Suprapubic skin (tissue), 3 donors: ENCODE data around the gene CRYBA1.

Experiments
- CTCF ChIP-seq, 2 donors: fragments of 200-600 bp in 1 of 2; fragments of 450-650 bp in 1 of 2; sonication (generic) in 1 of 2; IDR thresholded peaks; one replicate each; pipeline ENCODE4 v1.5.1; 2016 to 2019; ENCODE audit warnings: antibody characterized with exemption in 2 of 2, mild to moderate bottlenecking in 1 of 2, moderate library complexity in 1 of 2
- EP300 ChIP-seq: sonication (generic); formaldehyde crosslinking; IDR thresholded peaks from one replicate; pipeline ENCODE4 v1.6.1; 2017; ENCODE audit warnings: antibody characterized with exemption
- POLR2A ChIP-seq, 2 donors: fragments of 450-650 bp; IDR thresholded peaks; one replicate each; pipeline ENCODE4 v1.6.1; 2017; ENCODE audit warnings: antibody characterized with exemption in 2 of 2, mild to moderate bottlenecking in 2 of 2, moderate library complexity in 2 of 2

DNA sequence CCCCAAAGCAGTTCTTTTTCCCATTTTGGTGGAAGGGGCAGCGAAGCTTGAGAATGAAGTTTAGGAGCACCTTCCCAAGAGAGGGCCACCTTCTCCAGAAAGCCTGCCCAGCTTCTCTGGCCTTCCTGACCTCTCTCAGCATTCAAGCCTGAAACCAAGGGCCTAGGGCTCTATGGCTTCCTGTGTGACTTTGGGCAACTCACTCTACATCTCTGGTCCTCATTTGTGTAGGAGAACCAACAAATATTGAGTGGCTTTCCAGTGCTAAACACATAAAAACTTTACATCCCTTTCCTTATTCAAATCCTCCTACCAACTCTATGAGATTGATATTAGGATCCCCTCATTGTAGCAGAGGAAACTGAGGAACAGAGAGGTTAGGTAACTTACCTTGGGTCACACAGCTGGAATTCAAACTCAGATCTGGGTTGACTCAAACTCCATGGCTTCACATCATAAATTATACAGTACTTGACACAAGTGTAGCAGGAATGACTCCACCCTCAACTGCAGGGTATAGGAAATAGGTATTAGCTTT lies 34.5 kb upstream of the CRYBA1 start:
- no peak for TF ChIP-seq CTCF (IDR thresholded peaks at IDR 0.05)
- TF ChIP-seq POLR2A (IDR thresholded peaks at IDR 0.05): no peak
- TF ChIP-seq EP300: no peak
